Measurements from ENCODE around the gene FBXW11.

Gene FBXW11

DNA sequence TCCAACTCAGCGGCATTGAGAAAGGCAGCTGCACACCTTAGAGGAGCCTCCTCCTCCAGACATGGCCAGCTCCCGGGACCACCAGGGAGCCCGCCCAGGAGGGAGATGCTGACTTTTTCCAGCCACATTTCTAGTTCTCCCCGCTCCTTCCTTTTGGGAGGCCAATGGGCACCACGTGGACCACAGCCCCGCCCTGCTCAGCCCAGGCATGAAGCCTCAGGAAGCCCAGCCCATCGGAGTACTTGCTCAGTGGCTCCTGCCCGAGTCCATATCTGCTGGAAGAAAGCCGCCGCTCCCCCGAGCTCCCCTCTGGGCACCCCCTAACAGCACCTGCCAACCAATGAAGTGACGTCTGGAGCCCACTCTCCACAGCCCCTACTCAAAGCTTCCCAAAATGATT, 168.4 kb downstream of the FBXW11 start:
- no peak for DNase-seq

DNA sequence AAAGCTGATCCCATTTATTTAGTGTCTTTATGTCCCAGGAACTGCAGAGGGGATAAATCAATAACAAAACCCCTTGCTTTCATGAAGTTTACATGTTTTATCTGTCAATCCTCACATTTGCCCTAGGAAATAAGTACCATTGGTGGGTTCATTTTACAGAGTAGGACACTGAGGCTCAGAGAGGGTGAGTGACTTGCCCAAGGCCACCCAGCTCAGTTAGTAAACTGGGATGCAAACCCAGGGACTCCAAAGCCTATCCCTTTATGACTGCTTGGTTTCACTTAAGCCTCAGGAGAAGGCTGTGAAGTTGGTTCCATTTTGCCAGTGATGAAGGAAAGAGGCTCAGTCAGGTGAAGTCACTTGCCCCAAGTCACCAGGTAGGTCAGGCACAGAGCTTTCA, 168.9 kb downstream of the FBXW11 start:
- no peak for DNase-seq

DNA sequence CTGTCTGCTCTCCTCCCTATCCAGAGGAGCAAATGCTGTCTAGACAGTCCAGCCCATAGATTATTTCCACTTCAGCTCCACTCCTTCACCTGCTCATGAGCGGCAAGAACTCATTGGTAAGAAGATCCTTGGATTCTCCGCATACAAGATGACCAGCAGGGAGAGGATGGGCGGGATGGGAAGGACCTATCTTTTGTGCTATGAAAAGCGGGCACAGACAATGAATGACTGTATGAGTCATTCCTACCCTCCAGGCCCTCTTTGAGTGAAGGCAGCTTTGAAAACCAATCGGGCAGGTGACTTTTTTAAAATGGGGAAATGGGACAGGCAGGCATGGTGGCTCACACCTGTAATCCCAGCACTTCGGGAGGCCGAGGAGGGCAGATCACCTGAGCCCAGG, 171.4 kb downstream of the FBXW11 start:
- DNase-seq: no peak

DNA sequence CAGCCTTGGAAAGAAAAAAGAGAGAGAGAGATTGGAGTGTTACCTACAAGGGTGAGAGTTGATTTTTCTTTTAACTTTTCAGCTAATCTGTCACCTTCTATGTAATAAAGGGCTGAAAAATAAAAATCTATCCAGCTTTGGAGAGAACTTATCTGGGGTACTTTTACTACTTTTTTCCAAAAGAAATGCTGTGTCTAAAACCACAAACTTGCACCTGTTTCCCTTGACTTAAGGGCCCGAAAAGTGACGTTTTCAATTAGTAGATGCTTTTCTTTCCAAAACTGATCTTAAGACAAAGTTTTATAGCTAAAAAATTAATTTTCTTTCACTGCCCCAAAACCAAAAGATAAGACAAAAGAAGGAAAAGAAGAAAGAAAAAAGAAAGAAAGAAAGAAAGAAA, 172.0 kb downstream of the FBXW11 start:
- DNase-seq: no peak

DNA sequence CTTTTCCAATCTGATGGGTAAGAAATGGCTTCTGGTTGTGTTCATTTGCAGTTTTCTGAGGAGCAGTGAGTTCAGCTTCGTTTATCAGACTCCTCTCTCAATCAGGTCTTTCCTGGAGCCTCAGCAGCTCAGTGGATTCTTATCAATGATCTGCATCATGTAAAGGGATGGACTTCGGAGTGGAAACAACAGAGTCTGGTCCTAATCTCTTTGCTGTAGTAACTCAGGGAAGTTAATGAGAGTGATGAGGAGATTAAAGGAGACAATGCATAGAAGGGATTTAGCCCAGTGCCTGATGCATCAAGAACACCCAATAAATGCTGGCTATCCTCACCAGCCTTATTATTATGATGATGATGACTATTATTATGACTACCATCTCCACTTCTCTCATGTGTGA, 173.7 kb downstream of the FBXW11 start:
- DNase-seq: no peak

DNA sequence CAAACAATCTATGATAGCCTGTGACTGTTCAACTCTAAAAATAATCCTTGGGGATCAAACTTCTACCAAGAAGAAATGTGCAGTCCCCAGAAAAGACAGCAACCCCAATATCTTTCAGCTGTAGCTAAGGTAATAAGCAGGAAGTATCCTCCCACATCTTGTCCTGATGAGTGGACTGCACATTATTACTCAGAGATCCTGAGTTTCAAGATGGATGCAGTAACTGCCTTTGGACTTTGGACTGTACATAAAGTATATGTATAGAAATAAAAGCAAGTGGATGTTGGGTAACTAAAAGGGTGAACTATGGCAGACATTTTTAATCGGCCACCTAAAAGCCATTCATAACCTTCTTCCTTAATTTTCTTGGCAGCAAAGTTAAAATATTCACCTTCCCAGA, 175.8 kb downstream of the FBXW11 start:
- no peak for DNase-seq

DNA sequence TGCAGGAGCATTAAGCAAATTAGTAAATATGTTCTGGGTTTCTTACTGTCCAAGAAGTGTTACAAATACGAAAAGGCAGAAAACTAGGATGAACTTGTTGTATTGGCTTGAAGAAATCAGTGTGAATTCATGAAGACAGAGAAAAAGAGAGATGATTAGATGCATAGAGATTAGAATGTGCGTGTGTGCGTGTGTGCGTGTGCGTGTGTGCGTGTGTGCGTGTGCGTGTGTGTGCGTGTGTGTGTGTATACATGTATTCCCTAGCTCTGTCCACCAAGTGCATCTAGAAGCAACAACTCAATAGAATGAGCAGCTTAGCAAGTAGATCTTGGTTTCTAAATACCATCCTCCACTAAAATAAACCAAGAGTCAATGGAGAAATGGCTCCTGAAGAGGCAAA, 179.3 kb downstream of the FBXW11 start:
- no peak for DNase-seq

DNA sequence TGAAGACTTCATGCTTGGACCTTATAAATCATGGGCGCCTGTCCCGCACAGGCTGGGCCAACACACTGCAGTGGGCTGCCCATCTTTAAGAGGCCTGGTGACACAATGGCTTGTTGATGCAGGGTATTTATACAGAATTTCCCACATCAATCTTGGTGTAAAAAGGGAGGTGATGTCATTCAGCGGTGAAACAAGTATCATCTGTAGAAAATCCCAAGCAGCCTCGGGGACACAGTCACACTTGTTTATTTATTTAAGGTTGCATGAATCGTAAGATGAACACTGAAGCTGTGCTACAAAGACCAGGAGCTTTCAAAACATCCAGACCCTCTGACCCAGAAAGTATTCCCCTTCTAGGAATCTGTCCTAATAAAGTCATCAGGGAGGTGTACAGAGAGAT, 180.3 kb downstream of the FBXW11 start:
- DNase-seq: no peak

DNA sequence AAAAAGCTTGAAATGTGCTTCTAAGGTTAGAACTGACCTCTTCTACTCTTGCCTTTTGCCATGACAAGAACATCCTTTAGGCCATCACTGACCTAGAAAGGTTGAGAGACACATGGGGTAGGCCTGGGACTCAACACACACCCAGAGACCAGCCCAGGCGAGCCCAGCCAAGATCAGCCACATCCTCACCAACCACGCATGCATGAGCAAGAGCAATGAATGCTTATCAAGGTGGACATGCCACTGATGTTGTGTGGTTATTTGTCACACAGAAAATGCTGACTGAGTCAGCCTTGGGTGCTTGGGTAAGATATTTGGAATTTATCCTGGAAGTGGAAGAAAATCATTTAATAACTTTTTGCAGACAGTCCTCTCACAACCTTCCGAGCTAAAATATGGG, 181.4 kb downstream of the FBXW11 start:
- no peak for DNase-seq

DNA sequence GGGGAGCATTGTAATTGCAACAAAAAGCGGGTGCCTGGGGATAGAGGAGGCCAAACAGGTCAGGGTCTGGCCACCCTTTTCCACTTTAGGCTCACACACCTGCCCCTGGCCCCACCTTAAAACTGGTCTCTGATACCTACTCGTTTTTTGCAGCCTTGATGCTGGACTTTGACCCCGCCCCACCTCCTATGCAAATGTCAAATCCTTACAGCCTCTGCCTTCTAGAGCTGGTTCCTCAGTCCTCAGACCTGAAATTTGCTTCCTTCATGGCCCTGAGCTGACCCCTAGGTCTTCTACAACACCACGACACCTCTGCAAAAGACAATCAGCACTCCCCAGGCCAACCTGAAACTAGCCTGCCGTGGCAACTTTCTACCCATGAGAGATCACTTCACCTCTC, 183.2 kb downstream of the FBXW11 start:
- DNase-seq: no peak

DNA sequence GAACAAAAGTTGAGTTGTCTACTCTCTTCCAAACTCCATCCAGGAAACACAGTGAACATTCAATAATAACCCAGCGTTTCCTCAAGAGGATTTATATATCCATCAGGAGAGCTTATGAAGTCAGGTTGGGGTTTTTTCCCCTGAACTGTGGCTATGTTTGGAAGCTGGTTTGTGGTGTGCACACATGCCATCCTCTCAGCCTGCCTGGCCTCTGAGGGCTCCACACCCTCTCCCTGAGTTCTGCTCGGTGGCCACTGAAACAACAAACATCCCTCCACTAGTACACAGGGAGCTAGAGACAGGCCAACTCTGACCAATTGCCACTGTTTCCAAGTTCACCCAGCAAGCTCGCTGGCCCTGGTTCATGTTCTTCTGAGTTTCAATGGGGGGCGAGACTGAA, 185.2 kb downstream of the FBXW11 start:
- no peak for DNase-seq

DNA sequence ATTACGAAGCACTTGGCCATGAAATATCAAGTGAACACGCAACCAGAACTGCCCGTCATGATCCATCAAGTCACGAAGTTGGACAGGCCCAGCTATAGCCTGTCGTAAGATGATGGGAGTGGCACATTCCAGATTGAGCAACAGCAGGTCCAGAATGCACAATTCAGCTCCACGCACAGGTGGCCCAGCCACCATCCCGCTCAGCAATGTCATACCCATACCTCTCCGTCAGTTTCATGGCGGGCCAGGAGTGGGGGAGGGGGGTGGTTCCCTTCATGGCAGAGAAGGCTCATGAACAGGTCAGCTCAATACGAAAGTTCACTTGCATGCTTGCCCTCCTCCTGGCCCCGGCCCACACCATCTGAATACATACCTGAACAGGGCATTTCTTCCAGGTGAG, 185.9 kb downstream of the FBXW11 start:
- DNase-seq: no peak

DNA sequence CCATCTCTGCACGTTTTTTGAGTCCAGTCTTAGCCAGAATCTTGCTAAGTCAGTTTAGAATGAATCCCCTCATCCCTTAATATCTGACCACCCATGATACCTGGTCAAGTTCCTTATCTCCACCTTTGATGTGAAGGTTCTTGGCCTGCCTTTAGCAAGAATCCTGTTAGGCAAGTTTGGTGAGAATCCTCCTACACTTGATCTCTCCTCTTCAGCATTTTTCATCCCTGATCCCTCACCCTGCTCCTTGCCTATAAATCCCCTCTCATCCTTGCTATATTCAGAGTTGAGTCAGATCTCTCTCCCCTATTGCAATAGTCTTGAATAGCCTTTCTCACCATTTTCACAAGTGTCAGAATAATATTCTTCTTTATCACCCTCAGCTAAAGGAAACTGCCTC, 189.8 kb downstream of the FBXW11 start:
- no peak for DNase-seq

DNA sequence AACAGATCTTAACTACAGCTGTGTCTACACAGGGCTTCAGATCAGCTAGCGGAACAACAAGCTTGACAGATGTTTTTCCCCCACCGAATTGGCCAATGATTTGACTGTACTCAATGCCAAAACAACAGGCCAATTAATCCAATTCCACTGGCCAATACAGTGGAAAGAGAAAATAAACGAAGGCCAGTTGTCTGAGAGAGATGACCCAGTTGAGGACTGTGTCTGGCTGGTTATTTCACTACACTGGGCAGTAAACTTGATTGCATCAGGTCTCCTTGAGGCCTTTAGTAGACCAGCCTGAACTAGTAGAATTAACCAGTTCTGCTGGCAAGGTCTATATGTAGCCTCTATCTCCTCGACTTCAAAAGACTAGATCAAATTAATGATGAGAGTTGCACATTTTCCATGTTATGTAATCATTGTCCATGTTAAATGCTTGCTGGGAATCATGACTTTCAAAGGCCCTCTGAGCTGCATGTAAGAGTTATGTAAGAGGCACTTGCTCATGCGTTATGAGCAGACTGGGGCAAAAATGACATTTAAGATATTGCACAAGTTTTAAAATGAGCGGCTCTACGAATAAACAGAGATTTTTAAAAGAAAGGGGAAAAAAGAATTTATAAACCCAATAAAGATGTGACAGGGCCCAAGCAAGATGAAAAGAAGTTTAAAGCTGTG, 192.5 kb downstream of the FBXW11 start:
- DNase-seq: no peak

DNA sequence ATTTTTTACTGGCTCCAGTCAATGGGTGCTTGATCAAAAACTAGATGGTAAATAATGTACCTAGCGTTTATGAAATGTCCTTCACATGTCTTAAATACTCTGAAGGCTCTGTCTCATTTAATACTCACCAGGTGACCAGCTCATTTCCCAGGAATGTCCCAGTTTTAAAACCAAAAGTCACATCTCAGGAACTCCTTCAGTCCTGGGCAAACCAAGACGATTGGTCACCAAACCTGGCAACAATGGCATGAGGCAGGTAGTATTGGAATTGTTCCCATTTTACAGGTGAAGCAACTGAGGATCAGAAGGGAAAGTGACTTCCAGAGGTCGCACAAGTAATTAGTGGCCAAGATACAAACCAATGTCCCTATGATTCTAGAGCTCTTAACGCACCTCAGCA, 193.2 kb downstream of the FBXW11 start:
- no peak for DNase-seq

Measured in DMS153 (cell line).